ACHN (cell line): ENCODE data around the gene CORO2B.

Source experiments
- DNase-seq: peaks from one replicate; pipeline ENCODE4 v3.0.0-alpha.2; 2015
- in situ Hi-C: cut with HindIII; loops from 2 replicates; pipeline ENCODE4 v1.10.0; 2017; ENCODE audit warnings: low sequenced_read_pairs, low pct_ligation_motif_present, low pct_unique_long_range_greater_than_20kb

CORO2B gene

GRCh38 chr15:68697711-68698690, 119.2 kb downstream of the CORO2B start:
- DNase-seq = no peak
- in situ Hi-C loops = no loop called here

GRCh38 chr15:68698708-68699107, 119.9 kb downstream of the CORO2B start:
- no peak for DNase-seq
- in situ Hi-C loops = no loop called here

GRCh38 chr15:68699124-68699880, 120.5 kb downstream of the CORO2B start:
- in situ Hi-C loops = no loop called here
- DNase-seq = no peak

- DNase-seq = no peak
- in situ Hi-C loops = no loop called here
Measured at GRCh38 chr15:68699881-68700454, 121.2 kb downstream of the CORO2B start.

GRCh38 chr15:68700455-68701123, 121.8 kb downstream of the CORO2B start:
- DNase-seq = no peak
- in situ Hi-C loops = no loop called here

- in situ Hi-C loops = no loop called here
Measured at GRCh38 chr15:68701886-68702285, 123.1 kb downstream of the CORO2B start.

GRCh38 chr15:68704496-68705021, 125.8 kb downstream of the CORO2B start:
- no peak for DNase-seq

More at GRCh38 chr15:68701886-68702285, 123.1 kb downstream of the CORO2B start:
- DNase-seq = no peak

GRCh38 chr15:68706256-68706655, 127.5 kb downstream of the CORO2B start:
- in situ Hi-C loops = no loop called here
- no peak for DNase-seq

More at GRCh38 chr15:68704496-68705021, 125.8 kb downstream of the CORO2B start:
- in situ Hi-C loops = no loop called here

- DNase-seq = no peak
- in situ Hi-C loops = no loop called here
Measured at GRCh38 chr15:68706931-68707330, 128.1 kb downstream of the CORO2B start.

- no peak for DNase-seq
- in situ Hi-C loops = no loop called here
Measured at GRCh38 chr15:68707386-68707785, 128.6 kb downstream of the CORO2B start.

- in situ Hi-C loops = no loop called here
- no peak for DNase-seq
Measured at GRCh38 chr15:68709876-68710275, 131.1 kb downstream of the CORO2B start.

- in situ Hi-C loops = no loop called here
- no peak for DNase-seq
Measured at GRCh38 chr15:68710536-68710935, 131.7 kb downstream of the CORO2B start.

GRCh38 chr15:68711406-68711805, 132.6 kb downstream of the CORO2B start:
- in situ Hi-C loops = no loop called here
- DNase-seq = no peak

- no peak for DNase-seq
- in situ Hi-C loops = no loop called here
Measured at GRCh38 chr15:68712886-68713285, 134.1 kb downstream of the CORO2B start.

- in situ Hi-C loops = no loop called here
- DNase-seq = no peak
Measured at GRCh38 chr15:68713874-68714273, 135.1 kb downstream of the CORO2B start.

GRCh38 chr15:68715111-68715510, 136.3 kb downstream of the CORO2B start:
- in situ Hi-C loops = no loop called here

GRCh38 chr15:68717951-68718350, 139.2 kb downstream of the CORO2B start:
- in situ Hi-C loops = no loop called here

More at GRCh38 chr15:68715111-68715510, 136.3 kb downstream of the CORO2B start:
- no peak for DNase-seq

GRCh38 chr15:68718468-68718867, 139.7 kb downstream of the CORO2B start:
- in situ Hi-C loops = no loop called here
- DNase-seq = no peak

More at GRCh38 chr15:68717951-68718350, 139.2 kb downstream of the CORO2B start:
- no peak for DNase-seq
